Measurements from ENCODE around the gene BMP8A. TPM values are rescaled to one million over a fixed set of nuclear protein-coding genes. Genes with fewer than 3 reads are reported as not detected.

The BMP8A gene
- total and polyA plus RNA-seq, 8 donors, result 0.37 to 0.82 (median 0.64) TPM

DNA sequence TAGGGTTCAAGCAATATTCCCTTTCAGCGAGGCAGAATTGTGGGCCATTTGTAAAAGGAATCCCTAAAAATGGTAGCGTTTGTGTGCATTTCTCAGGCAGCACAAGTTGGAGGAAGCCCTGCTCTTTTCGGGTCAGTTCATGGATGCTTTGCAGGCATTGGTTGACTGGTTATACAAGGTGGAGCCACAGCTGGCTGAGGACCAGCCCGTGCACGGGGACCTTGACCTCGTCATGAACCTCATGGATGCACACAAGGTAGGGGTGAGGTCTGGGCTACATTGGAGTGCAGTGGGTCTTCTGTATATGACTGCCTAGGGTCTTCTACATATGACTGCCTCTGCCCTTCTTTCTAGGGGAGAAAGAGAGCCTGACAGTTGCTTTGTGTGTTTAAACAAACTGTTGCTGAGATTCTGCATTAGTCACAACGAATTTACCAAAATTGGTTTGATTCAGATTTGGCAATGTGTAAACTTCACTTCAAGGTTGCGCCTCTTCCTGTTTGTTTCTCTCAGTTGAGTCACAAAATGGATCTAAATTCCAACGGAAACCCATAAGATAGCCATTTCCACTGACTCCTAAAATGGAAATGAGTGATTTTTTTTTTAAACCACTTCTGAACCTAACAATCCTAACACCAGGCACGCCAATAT is 40.4 kb upstream of the BMP8A start:
- Histone ChIP-seq H3K4me3 (no peak overlapping the region), H3K36me3 (peaks cover 24 to 100% of the 10 kb centered on the region in 2 donors), H3K27ac (peak overlapping the region in 1 of 2 donors; percentile 5), H3K27me3 (no peaks in the 10 kb centered on the region), H3K9me3 (no peaks in the 10 kb centered on the region), H3K4me1 (peaks cover 0 to 7% of the 10 kb centered on the region in 2 donors)
- DNase-seq (no peak), ATAC-seq (no peak)
- TF ChIP-seq, protein P1, sequence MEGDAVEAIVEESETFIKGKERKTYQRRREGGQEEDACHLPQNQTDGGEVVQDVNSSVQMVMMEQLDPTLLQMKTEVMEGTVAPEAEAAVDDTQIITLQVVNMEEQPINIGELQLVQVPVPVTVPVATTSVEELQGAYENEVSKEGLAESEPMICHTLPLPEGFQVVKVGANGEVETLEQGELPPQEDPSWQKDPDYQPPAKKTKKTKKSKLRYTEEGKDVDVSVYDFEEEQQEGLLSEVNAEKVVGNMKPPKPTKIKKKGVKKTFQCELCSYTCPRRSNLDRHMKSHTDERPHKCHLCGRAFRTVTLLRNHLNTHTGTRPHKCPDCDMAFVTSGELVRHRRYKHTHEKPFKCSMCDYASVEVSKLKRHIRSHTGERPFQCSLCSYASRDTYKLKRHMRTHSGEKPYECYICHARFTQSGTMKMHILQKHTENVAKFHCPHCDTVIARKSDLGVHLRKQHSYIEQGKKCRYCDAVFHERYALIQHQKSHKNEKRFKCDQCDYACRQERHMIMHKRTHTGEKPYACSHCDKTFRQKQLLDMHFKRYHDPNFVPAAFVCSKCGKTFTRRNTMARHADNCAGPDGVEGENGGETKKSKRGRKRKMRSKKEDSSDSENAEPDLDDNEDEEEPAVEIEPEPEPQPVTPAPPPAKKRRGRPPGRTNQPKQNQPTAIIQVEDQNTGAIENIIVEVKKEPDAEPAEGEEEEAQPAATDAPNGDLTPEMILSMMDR (IDR thresholded peaks at IDR 0.05), result no peak
- intact Hi-C loops (cut with DNase I), result no loop called here

- TF ChIP-seq, protein P1 (IDR thresholded peaks at IDR 0.05), result no peak
- intact Hi-C loops (cut with DNase I), result no loop called here
- Histone ChIP-seq H3K27me3 (no peaks in the 10 kb centered on the region), H3K9me3 (no peaks in the 10 kb centered on the region), H3K36me3 (peaks cover 24 to 100% of the 10 kb centered on the region in 2 donors), H3K4me3 (no peak overlapping the region), H3K27ac (peak overlapping the region in 1 of 2 donors; percentile 5), H3K4me1 (peaks cover 0 to 7% of the 10 kb centered on the region in 2 donors)
- DNase-seq (no peak), ATAC-seq (no peak)
Observed at GRCh38 chr1:39452081-39452480, 39.4 kb upstream of the BMP8A start.

DNA sequence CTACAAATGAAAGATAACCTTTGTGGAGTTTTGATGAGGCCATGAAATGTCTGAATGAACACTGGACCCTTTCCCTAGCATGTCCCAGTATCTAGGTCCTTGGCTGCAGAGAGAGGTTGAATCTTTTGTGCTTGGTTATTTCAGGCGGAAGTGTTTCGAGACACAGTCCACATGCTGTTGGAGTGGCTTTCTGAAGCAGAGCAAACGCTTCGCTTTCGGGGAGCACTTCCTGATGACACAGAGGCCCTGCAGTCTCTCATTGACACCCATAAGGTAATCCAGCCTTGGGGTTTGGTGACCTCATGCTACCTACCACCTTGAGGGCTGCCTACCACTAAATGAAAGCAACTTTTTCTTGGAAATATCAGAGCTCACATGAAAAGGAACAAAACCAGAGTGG is 38.9 kb upstream of the BMP8A start:
- DNase-seq (no peak), ATAC-seq (no peak)
- H3K9me3 ChIP-seq, result no peaks in the 10 kb centered on the region
- no peak overlapping the region for H3K4me3 ChIP-seq
- H3K27me3 ChIP-seq, result no peaks in the 10 kb centered on the region
- TF ChIP-seq, protein P1 (IDR thresholded peaks at IDR 0.05), result no peak
- peaks cover 24 to 100% of the 10 kb centered on the region in 2 donors for H3K36me3 ChIP-seq
- no peak overlapping the region for H3K27ac ChIP-seq
- intact Hi-C loops (cut with DNase I), result no loop called here
- peaks cover 0 to 7% of the 10 kb centered on the region in 2 donors for H3K4me1 ChIP-seq

DNA sequence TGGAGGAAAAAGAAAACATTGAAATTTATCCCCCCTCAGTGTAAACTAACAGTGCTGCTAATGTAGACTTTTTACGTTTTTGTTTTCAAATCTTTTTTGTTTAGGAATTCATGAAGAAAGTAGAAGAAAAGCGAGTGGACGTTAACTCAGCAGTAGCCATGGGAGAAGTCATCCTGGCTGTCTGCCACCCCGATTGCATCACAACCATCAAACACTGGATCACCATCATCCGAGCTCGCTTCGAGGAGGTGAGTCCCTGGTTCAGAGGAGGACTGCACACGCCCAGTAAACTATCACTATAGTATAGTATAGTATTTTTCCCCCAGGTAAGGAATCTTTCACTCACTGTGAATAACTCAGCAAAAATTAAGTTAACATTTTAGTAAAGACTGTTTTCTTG is 37.8 kb upstream of the BMP8A start:
- intact Hi-C loops (cut with DNase I), result no loop called here
- Histone ChIP-seq H3K27me3 (no peaks in the 10 kb centered on the region), H3K9me3 (no peaks in the 10 kb centered on the region), H3K4me1 (peaks cover 0 to 7% of the 10 kb centered on the region in 2 donors), H3K4me3 (no peak overlapping the region), H3K27ac (no peak overlapping the region), H3K36me3 (peaks cover 19 to 100% of the 10 kb centered on the region in 2 donors)
- DNase-seq (peak in 3 of 4 donors; percentile 35 to 53 (median 49)), ATAC-seq (peak; percentile 64)
- TF ChIP-seq, protein P1 (IDR thresholded peaks at IDR 0.05), result no peak

DNA sequence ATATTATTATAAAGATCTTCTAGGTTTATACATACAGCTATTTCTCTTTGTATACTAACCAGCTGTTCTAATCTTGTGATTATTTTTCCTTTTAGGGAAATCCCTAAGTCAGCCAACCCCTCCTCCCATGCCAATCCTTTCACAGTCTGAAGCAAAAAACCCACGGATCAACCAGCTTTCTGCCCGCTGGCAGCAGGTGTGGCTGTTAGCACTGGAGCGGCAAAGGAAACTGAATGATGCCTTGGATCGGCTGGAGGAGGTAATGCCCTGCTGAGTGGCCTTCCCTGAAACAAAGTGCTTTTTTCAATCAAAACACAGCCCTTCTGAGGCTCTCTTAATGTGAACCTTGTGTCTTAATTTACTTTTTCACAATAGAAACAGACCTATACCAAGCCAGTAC is 32.4 kb upstream of the BMP8A start:
- TF ChIP-seq, protein P1 (IDR thresholded peaks at IDR 0.05), result no peak
- Histone ChIP-seq H3K4me1 (no peaks in the 10 kb centered on the region), H3K4me3 (no peak overlapping the region), H3K27me3 (no peaks in the 10 kb centered on the region), H3K9me3 (no peaks in the 10 kb centered on the region), H3K36me3 (peaks cover 15 to 100% of the 10 kb centered on the region in 2 donors), H3K27ac (no peak overlapping the region)
- intact Hi-C loops (cut with DNase I), result no loop called here
- ATAC-seq (no peak), DNase-seq (no peak)
